Naive B cell (primary cell): Measurements from ENCODE around the gene TPMT. TPM values are rescaled to one million over a fixed set of nuclear protein-coding genes. Genes with fewer than 3 reads are reported as not detected.

Experiments
- ATAC-seq, 2 donors: fragments of 150-1000 bp; cut with Tn5 transposase; 2 replicates each; pipeline ENCODE4 v1.10.0; 2021; ENCODE audit warnings: low read depth in 2 of 2, mild to moderate bottlenecking in 2 of 2, moderate library complexity in 2 of 2
- DNase-seq: peaks from one replicate; pipeline ENCODE4 v3.0.0; 2022
- H3K27ac Mint-ChIP-seq, 6 donors: one replicate each; pipeline ENCODE4 v1.8.0; 2020 to 2022; ENCODE audit warnings: mild to moderate bottlenecking in 6 of 6, mixed read lengths in 6 of 6, moderate library complexity in 5 of 6, inconsistent platforms in 2 of 6
- H3K27me3 Mint-ChIP-seq, 3 donors: one replicate each; pipeline ENCODE4 v1.8.0; 2021 to 2022; ENCODE audit warnings: mixed read lengths in 3 of 3, mild to moderate bottlenecking in 1 of 3
- H3K36me3 Mint-ChIP-seq, 2 donors: one replicate each; pipeline ENCODE4 v1.8.0; 2020 to 2022; ENCODE audit warnings: mixed read lengths in 2 of 2, inconsistent platforms in 1 of 2, mild to moderate bottlenecking in 1 of 2
- H3K4me1 Mint-ChIP-seq, 3 donors: one replicate each; pipeline ENCODE4 v1.8.0; 2020 to 2022; ENCODE audit warnings: mixed read lengths in 3 of 3, inconsistent platforms in 1 of 3, mild to moderate bottlenecking in 1 of 3, moderate library complexity in 1 of 3
- H3K4me3 Mint-ChIP-seq, 8 donors: one replicate each; pipeline ENCODE4 v1.8.0; 2020 to 2022; ENCODE audit warnings: mild to moderate bottlenecking in 8 of 8, mixed read lengths in 8 of 8, moderate library complexity in 8 of 8, inconsistent platforms in 2 of 8
- H3K9me3 Mint-ChIP-seq, 7 donors: one replicate each; pipeline ENCODE4 v1.8.0; 2020 to 2022; ENCODE audit warnings: mixed read lengths in 7 of 7, mild to moderate bottlenecking in 5 of 7, inconsistent platforms in 2 of 7, moderate library complexity in 1 of 7
- polyA plus RNA-seq, 6 donors: library from polyadenylated mRNA; unstranded; fragments of 300-500 nt; fragmentation: Illumina TruSeq; gene quantifications; one replicate each; pipeline ENCODE4 v1.2.3, GENCODE V29; 2021; ENCODE audit warnings: low read depth in 6 of 6

Gene TPMT
- polyA plus RNA-seq, 6 donors from 2014 or later: 4.8 to 6.9 (median 5.9) TPM

DNA sequence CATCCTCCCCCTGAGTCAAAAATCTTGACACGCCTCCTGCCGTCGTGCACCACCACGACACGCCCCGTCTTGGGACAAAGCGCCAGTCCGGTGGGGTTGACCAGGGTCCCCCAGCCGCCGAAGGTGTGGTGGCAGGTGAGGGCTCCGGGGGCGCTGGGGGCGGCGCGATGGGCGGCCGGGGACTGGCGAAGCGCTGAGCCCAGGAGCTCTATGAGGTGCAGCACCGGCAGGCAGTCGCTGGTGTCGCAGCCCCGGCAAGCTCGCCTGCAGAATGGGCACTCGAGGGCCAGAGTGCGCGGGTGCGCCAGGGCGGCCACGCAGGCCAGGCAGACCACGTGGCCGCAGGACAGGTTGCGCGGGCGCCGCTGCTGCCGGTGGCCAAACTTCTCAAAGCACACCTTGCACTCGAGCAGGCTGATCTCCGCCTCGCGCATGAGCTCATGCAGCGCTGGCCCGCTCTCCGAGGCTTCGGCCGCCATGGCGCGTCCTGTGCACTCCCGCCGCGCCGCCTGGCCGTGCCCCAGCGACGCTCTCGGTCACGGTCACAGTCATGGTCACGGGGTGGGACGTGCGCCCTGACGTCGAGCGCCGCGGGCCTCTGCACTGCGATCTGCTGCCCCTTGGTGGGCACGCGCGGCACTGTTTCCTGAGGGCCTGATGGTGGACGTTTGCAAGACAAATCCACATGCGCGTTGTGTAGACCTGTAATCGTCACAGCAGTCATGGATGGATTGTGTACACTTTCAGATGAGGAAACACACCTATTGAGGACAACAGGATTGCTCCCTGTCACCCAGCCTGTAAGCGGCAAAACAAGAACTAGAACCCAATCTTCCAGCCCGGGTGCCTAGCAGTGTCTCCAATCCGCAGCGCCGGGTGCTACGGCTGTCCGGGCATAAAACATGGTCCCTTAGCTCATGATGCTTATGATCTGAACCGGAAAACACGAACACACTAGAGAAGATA, 32.5 kb downstream of the TPMT start, which contains the start of gene NHLRC1:
Gene NHLRC1 (minus strand): TSS at position 550 of the 966 bp plus-strand sequence. CDS start 71 bp downstream, at position 479.
- Mint-ChIP-seq H3K4me3 (peak within 1 kb of the TSS; percentile 82 to 94 (median 90)), H3K27ac (peak within 1 kb of the TSS; percentile 56 to 96 (median 88)), H3K4me1 (peaks cover 8 to 18% (median 9%) of the 10 kb centered on the region in 3 donors), H3K27me3 (peaks cover 0 to 5% (median 3%) of the 10 kb centered on the region in 3 donors), H3K36me3 (no peaks in the 10 kb centered on the region), H3K9me3 (peaks cover 0 to 4% (median 0%) of the 10 kb centered on the region in 7 donors)
- peak; percentile 77 for DNase-seq
- peak; percentile 96 to 98 for ATAC-seq

DNA sequence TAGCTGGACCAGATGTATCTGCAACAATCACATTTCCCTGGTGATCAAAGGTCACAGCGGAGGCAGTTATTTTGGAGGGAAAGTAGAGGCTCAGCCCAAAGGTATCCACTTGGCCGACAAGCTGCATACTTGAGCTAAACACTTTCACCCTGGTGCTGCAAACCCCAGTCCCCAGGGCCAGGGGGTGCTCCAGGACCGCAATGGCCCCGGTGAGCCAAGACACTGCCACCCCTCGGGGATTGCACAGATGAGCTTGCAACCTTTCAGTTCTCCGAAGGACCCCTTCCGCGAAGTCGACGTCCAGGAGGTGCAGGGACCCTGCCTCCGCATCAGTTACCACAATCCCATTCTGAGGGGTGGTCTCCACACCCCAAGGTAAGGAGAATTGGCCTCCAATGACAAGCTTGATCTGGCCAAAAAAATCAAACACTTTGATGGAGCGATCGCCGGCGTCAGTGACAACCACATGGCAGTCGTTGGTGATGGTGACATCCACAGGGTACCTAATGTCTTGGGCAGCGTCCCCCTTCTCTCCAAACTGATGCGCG, 33.2 kb downstream of the TPMT start:
- Mint-ChIP-seq H3K9me3 (peaks cover 0 to 5% (median 0%) of the 10 kb centered on the region in 7 donors), H3K4me3 (peak overlapping the region; percentile 74 to 94 (median 86)), H3K36me3 (no peaks in the 10 kb centered on the region), H3K27ac (peak overlapping the region in 3 of 6 donors; percentile 51 to 83 (median 78)), H3K4me1 (peaks cover 8 to 18% (median 9%) of the 10 kb centered on the region in 3 donors), H3K27me3 (peaks cover 0 to 5% (median 3%) of the 10 kb centered on the region in 3 donors)
- no peak for DNase-seq
- no peak for ATAC-seq

DNA sequence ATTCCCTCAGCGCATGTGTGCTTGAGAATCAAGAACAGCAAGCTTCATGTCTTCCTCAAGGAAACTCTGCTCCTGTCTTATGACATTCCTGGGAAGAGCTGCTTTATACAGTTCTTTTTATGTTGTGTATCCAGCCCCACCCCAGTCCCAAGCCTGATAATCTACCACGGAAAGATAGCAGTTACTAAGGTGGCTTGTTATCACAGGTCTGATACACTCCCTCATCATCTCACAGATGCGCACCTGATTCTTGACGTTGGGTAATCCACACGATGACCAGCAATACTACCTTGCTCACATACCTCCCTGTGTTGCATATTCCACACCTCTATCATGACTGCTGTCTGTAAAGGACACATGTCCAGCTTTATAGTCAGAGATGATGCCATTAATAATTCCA, 35.6 kb downstream of the TPMT start:
- Mint-ChIP-seq H3K36me3 (no peaks in the 10 kb centered on the region), H3K27ac (peak overlapping the region in 1 of 6 donors; percentile 71), H3K9me3 (peaks cover 0 to 5% (median 0%) of the 10 kb centered on the region in 7 donors), H3K27me3 (peaks cover 0 to 5% (median 0%) of the 10 kb centered on the region in 3 donors), H3K4me3 (no peak overlapping the region), H3K4me1 (peaks cover 8 to 18% (median 9%) of the 10 kb centered on the region in 3 donors)
- DNase-seq (no peak), ATAC-seq (no peak)

DNA sequence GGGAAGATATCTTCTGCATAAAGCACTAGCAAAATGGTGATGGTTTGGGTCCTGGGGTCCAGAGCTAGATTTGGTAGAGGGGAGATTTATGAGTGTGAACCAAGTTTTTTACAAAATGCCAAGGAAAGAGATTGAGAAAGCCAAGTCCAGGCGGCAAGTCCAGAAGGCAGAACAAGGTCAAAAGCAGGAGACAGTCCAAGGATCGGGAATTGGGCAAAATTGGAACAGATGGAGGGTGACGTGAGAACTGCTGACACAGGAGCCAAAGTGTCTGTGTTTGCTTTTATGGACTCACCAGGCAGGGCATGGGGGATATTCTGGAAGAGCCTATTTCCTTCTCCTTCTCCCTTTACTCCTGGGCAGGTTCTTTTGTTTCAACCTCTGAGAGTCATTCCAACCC, 36.5 kb downstream of the TPMT start:
- no peak for DNase-seq
- Mint-ChIP-seq H3K27me3 (peaks cover 0 to 5% (median 0%) of the 10 kb centered on the region in 3 donors), H3K4me1 (peaks cover 8 to 18% (median 9%) of the 10 kb centered on the region in 3 donors), H3K4me3 (peak overlapping the region in 2 of 8 donors; percentile 57 to 58), H3K27ac (peak overlapping the region in 2 of 6 donors; percentile 10 to 63), H3K9me3 (peaks cover 0 to 5% (median 0%) of the 10 kb centered on the region in 7 donors), H3K36me3 (no peaks in the 10 kb centered on the region)
- no peak for ATAC-seq

DNA sequence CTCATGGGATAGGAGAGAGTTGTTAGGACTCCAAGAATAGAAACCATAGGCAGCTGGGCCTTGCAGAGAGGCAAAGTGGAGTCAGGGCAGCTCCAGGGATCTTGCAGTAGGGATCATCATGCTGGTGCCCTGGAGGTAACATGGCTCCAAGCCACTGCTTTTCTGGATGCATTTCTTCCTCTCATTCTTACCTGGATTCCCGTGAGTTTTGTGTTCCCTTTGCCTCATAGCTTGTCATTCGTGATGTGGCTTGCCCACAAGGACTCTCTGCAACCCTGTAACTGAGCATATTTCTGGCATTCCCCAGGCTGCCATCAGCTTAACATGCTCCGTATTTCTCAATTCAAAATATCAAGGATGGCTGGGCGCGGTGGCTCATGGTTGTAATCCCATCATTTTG, 37.7 kb downstream of the TPMT start:
- Mint-ChIP-seq H3K4me3 (no peak overlapping the region), H3K27me3 (no peaks in the 10 kb centered on the region), H3K27ac (peak overlapping the region in 2 of 6 donors; percentile 30 to 75), H3K36me3 (no peaks in the 10 kb centered on the region), H3K4me1 (peaks cover 0 to 11% (median 0%) of the 10 kb centered on the region in 3 donors), H3K9me3 (peaks cover 0 to 4% (median 0%) of the 10 kb centered on the region in 7 donors)
- DNase-seq: no peak
- no peak for ATAC-seq

DNA sequence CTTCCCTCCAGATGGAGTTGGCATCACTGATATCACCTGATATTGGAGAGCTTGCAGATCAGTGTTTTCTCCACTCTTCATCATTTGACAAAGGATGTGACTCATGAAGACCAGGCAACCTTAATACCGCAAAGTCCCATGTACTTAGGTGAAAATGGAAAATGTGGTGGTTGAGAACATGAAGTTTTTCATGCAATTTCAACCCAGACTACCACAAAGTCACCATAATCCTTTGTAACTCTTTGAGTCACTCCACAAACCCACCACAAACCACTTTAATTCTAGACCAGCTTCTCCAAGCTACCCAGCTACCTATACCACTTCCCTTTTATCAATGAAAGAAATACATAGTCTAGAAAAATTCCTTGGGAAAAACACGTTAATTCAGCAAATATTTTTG, 39.5 kb downstream of the TPMT start:
- no peak overlapping the region for H3K27ac Mint-ChIP-seq
- H3K4me1 Mint-ChIP-seq: no peaks in the 10 kb centered on the region
- peaks cover 0 to 4% (median 0%) of the 10 kb centered on the region in 7 donors for H3K9me3 Mint-ChIP-seq
- ATAC-seq (no peak), DNase-seq (no peak)
- no peaks in the 10 kb centered on the region for H3K36me3 Mint-ChIP-seq
- no peaks in the 10 kb centered on the region for H3K27me3 Mint-ChIP-seq
- no peak overlapping the region for H3K4me3 Mint-ChIP-seq

GRCh38 chr6:18110162-18110561, 44.7 kb downstream of the TPMT start:
- H3K27me3 Mint-ChIP-seq: no peaks in the 10 kb centered on the region
- H3K36me3 Mint-ChIP-seq: peaks cover 5 to 18% of the 10 kb centered on the region in 2 donors
- peaks cover 4 to 24% (median 22%) of the 10 kb centered on the region in 7 donors for H3K9me3 Mint-ChIP-seq
- DNase-seq: no peak
- no peaks in the 10 kb centered on the region for H3K4me1 Mint-ChIP-seq
- H3K27ac Mint-ChIP-seq: no peak overlapping the region
- H3K4me3 Mint-ChIP-seq: peak overlapping the region in 1 of 8 donors; percentile 17
- no peak for ATAC-seq

- Mint-ChIP-seq H3K4me1 (no peaks in the 10 kb centered on the region), H3K27ac (no peak overlapping the region), H3K27me3 (peaks cover 0 to 4% (median 0%) of the 10 kb centered on the region in 3 donors), H3K4me3 (no peak overlapping the region), H3K36me3 (peaks cover 5 to 18% of the 10 kb centered on the region in 2 donors), H3K9me3 (peaks cover 4 to 30% (median 23%) of the 10 kb centered on the region in 7 donors)
- DNase-seq: no peak
- ATAC-seq: no peak
These were observed 47.8 kb downstream of the TPMT start for GRCh38 chr6:18107061-18107460.

DNA sequence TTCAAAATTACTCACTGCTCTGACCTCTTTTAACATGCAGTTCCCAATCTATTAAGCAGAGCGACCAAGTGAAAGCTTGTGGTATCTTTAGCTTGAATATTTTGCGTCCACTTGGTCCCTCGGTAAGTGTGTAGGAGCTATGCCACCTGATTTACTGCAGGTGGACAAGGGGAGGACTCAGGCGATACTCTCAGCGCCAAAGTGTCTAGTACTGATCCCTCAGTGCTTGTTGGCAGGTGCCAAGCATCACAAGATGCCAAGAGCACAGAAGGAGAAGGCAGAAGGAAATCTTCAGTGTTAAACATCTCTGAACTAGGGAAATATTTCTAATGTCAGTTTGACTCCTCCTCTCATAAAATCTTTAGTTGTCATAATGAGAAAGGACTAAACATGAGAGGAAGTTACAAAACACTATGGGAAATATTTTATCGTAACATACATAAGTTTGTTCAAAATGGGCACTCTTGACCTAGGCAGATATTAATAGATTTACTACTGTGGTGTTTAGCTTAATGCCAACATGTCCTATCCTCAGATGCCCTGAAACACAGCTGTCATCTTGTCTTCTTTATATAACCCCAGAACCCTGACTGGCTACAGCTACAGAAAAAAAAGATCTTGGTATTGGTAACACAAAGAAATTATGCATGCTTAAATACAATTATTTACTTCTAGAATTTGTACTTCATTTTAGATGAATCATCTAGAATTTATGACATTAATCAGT, 51.9 kb downstream of the TPMT start:
- Mint-ChIP-seq H3K4me3 (no peak overlapping the region), H3K9me3 (peaks cover 4 to 30% (median 23%) of the 10 kb centered on the region in 7 donors), H3K4me1 (no peaks in the 10 kb centered on the region), H3K36me3 (peaks cover 5 to 18% of the 10 kb centered on the region in 2 donors), H3K27me3 (peaks cover 1 to 10% (median 4%) of the 10 kb centered on the region in 3 donors), H3K27ac (no peak overlapping the region)
- DNase-seq: no peak
- no peak for ATAC-seq

DNA sequence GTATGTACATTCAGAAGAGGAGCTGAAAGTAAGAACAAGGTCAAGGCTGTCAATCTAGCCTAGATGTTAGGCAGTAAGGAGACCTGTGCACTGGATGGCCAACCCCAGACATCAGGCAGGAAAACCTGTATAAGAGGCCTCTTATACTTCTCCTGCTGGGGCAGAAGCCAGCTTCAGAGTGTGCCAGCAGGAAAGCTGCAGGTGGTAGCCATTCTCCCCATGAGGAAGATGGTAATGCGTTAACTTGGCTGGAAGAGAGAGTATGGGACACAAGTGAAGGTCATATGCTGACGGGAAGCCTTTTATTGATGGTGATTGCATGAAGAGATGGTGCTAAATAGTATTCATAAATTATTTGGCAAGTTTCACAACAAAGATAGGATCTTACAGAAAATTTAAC, 53.0 kb downstream of the TPMT start:
- DNase-seq: no peak
- H3K4me3 Mint-ChIP-seq: no peak overlapping the region
- H3K27ac Mint-ChIP-seq: no peak overlapping the region
- no peaks in the 10 kb centered on the region for H3K4me1 Mint-ChIP-seq
- H3K9me3 Mint-ChIP-seq: peaks cover 4 to 24% (median 17%) of the 10 kb centered on the region in 7 donors
- H3K27me3 Mint-ChIP-seq: peaks cover 4 to 19% (median 4%) of the 10 kb centered on the region in 3 donors
- ATAC-seq: no peak
- peaks cover 0 to 19% of the 10 kb centered on the region in 2 donors for H3K36me3 Mint-ChIP-seq

GRCh38 chr6:18101271-18101670, 53.6 kb downstream of the TPMT start:
- ATAC-seq (no peak), DNase-seq (no peak)
- no peaks in the 10 kb centered on the region for H3K4me1 Mint-ChIP-seq
- H3K27ac Mint-ChIP-seq: peak overlapping the region in 1 of 6 donors; percentile 40
- peaks cover 0 to 16% of the 10 kb centered on the region in 2 donors for H3K36me3 Mint-ChIP-seq
- peaks cover 3 to 18% (median 11%) of the 10 kb centered on the region in 7 donors for H3K9me3 Mint-ChIP-seq
- H3K27me3 Mint-ChIP-seq: peaks cover 4 to 19% (median 4%) of the 10 kb centered on the region in 3 donors
- H3K4me3 Mint-ChIP-seq: no peak overlapping the region

DNA sequence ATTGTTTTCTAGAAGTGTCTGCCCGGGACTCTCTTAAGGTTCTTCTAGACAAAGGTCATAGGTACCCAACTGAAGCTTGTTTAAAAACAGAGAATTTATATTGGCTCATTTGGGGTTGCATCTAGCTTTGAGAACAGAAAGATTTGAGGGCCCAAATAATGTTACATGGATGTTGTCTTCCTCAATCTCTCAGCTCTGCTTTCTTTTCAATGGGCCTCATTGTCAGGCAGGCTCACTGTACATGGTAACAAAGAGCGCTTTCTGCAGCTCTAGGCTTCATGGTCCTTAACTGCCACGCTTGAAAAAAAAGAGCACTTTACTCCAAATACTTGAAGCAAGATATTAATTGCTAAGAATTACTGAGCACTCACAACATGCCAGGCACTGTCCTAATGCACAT, 54.6 kb downstream of the TPMT start:
- no peak overlapping the region for H3K4me3 Mint-ChIP-seq
- H3K27me3 Mint-ChIP-seq: peaks cover 4 to 19% (median 4%) of the 10 kb centered on the region in 3 donors
- no peak for ATAC-seq
- H3K27ac Mint-ChIP-seq: no peak overlapping the region
- DNase-seq: no peak
- no peaks in the 10 kb centered on the region for H3K4me1 Mint-ChIP-seq
- H3K9me3 Mint-ChIP-seq: peaks cover 0 to 8% (median 4%) of the 10 kb centered on the region in 7 donors
- H3K36me3 Mint-ChIP-seq: peaks cover 0 to 6% of the 10 kb centered on the region in 2 donors

GRCh38 chr6:18099511-18099910, 55.4 kb downstream of the TPMT start:
- DNase-seq (no peak), ATAC-seq (no peak)
- Mint-ChIP-seq H3K9me3 (peaks cover 0 to 4% (median 2%) of the 10 kb centered on the region in 7 donors), H3K27ac (no peak overlapping the region), H3K27me3 (peaks cover 4 to 19% (median 4%) of the 10 kb centered on the region in 3 donors), H3K4me1 (no peaks in the 10 kb centered on the region), H3K36me3 (peaks cover 0 to 5% of the 10 kb centered on the region in 2 donors), H3K4me3 (no peak overlapping the region)
